ENCODE measurements around the gene CERS1.
A peak's percentile ranks its signal among the peaks of the same experiment; 100 is the strongest.
"Not testable (repeated sequence)": the region's sequence is repeated elsewhere in the genome, so short reads cannot be mapped to it uniquely, and the experiment has no call there.

CERS1 gene

DNA sequence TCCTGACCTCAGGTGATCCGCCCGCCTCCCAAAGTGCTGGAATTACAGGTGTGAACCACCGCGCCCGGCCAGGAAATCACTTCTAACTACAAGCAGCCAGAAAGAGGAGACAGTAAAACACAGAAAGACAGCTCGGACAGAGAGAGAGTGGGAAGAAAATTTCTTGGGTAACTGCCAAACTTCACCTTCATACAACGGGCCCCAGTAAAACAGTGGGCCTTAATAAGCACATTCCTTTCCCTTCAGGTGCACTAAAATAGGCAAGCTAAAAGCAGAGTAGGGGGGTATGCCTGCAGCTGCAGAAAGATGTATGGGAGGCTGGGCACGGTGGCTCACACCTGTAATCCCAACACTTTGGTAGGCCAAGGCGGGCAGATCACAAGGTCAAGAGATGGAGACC is 21.6 kb upstream of the CERS1 start:
- not testable (repeated sequence) for DNase-seq

DNA sequence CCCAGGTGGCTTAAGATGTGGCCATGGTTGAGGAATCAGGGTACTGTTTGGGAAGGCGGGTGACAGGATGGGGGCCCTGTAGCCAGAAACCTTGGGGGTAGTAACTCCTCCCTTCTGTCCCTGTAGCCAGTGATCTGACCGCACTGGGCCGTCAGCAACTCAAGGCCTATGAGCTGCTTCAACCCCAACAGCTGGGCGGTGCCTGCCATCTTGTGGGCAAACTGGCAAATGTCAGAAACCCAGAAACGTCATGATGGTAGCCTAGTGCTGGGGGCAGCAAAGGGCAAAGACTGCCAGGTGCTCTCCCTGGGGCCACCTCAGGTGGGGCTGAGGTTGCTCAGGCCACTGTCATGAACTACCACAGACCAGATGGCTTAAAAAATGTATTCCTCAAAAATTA is 19.7 kb upstream of the CERS1 start:
- DNase-seq, result peak; percentile 42

DNA sequence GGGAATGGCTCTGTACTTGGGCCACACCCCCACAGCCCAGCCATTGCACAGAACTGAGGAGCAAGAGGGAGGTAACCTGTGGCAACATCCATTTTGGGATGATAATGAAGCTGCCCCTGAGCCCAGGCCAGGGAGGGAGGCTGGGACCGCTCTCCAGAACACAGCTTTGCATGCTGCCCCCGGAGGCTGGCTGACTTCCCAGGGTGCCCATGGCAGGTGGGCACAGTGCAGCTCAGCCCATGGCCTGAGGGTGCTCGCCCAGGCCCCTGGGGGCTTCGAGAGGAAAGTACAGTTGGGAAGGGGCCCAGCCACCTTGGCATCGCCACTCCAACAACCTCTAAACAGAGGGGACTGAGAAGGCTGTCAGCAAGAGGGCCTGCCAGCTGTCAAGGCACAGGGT is 17.5 kb upstream of the CERS1 start:
- DNase-seq, result no peak

DNA sequence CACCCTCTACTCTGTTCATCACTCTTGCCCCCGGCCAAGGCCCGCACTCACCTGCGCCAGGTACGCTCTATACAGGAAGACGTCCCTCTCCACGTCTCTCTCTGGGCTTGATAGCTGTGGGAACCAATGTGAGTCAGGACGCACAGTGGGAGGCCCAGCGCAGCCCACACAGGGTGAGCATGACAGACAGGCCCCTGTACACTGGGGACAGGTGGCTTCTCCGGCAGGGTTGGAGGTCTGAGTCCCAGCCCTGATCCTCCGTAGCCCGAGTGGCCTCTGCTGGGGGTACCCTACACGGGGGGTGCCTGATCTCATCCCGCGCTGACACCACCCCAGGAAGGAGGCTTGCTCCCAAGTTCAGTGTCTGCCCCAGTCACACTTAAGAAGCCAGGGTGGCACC is 17.0 kb upstream of the CERS1 start:
- no peak for DNase-seq

DNA sequence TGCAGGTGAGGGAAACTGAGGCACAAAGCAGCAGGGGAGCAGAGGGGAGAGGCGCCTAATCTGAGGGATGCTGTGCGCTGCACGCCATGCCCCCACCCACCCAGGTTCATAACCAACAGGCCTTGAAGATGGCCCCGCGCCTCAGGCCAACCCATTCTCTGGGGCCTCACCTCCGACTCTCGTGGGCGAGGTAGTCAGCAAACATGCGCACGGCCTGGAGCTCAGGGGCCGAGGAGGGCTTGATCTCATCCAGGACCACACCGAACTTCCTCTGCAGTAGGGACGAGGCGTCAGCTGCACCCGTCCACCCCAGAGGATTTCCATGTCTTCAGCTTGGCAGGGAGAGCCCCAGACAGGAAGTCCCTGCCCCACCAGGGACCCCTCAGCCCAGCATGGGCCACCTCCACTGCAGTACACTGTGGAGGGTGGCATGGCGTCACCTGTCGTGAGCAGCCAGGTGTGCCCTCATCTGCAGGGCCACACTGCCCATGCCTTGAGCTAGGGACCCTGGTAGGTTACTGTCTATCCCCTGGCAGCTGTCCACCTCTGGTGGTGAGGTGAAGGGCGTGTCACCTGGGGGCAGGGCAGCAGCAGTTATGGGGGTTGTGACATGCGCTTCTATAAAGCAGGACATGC is 15.0 kb upstream of the CERS1 start:
- no peak for DNase-seq

DNA sequence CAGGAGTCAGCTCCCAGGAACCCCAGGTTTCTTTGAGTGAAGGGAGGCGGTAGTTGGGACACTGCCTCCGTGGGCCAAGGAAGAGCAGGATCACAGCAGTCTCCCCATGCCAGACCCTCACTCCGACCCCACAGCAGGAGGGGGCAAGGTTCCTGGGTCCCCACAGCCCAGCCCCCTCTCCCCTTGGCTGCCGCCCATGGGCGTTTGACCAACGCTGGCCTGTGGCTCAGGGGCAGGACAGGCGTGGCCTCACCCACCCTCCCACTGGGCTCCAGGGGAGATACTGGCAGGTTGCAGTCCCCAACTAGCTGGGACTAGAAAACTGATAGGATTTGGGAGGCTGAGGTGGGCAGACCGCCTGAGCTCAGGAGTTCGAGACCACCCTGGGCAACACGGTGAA is 14.1 kb upstream of the CERS1 start:
- no peak for DNase-seq

DNA sequence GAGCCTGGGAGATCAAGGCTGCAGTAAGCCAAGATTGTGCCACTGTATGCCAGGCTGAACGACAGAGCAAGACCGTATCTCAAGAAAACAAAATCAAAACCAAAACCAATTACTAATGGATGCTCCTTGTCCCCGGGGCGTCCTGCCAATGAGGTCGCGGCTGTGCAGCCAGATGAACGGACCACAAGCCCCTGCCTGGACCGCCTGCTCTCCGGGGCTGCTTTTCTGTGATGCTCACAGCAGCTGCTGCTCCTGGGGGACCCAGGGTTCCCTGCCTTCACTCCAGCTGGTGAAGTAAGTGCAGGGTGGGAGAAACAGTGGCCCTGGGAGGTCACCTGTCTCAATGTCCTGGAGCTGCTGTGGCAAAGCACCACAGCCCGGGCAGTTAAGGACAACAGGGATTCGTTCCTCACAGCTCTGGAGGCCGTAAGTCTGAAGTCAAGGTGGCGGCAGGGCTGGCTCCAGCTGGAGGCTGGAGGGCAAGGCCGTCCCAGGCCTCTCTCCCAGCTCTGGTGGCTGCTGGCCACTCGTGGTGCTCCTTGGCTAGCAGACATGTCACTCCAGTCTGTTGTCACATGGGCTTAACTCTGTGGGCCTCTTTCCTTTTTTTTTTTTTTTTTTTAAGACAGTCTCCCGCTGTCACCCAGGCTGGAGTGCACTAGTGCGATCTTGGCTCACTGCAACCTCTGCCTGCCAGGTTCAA is 13.1 kb upstream of the CERS1 start:
- no peak for DNase-seq

DNA sequence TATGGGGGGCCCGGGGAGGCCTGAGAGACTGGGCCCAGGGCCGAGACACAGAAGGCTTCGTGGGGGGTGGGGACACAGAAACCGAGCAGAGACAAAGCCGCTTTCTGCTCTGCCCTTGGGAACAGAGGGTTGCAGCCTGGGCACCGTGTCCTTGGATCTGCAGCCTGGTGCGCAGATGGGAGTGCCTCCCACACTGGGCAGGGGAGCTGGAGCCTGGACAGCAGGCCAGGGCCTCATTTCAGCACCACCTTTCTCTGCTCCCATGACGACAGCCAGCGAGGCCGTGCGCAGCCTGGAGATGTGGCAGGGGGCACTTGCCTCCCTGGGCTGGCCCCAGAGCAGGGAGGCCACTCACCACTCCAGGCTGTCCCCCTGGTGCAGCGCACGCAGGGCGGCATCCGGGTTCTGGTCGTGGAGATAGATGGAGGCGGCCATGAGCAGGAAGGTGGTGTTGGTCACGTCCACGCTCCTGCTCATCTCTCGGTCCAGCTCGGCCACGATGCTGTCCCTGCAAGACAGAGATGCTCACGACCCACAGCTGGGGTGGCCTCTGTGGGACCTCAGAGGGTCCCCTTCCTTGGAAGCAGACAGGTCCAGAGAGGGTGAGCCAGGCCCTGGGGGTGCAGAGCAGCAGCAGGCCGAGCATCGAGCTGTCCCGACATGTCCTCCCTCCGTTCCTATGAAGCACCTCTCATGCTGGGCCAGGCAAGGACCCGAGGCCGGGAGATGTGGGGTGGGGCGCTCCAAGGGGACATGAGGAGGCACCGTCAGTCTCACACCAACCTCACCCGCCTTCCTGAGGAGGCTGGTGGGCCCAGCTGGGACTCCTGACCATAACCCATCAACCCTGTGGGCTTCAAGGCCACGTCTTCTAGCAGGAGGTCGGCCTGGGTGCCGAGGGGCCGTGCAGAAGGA is 10.9 kb upstream of the CERS1 start:
- no peak for DNase-seq

DNA sequence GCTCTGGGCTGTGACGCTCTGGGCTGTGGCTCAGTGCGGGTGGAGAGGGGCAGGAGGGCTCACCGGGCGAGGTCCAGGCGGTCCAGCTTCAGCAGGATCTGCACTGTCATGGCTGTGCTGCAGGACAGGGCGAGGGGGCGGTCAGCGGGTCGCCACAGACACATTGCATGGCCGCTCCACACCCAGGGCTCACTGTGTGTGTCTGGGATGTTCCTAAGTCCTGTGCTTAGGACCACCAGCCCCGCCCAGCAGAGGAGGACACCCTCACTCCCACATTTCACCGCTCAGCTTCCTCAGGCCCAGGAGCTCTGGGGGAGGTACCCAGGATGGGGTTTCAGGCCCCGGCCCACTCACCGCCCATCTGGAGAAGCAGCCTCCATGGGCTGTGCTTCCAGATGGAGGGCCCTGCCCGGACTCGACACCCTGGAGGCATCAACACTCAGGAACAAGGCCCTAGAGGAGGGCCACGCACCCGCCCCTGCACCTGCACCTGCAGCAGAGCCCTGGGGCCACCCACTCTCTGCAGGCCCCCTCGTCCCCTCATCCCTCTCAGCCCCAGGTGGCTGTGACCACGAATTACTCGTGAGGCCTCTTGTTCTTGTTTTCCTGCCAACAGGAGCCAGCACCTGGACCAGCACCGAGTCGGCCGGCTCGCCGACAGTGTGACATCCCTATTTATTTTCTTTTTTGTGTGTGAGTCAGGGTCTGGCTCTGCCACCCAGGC is 9.7 kb upstream of the CERS1 start:
- no peak for DNase-seq

DNA sequence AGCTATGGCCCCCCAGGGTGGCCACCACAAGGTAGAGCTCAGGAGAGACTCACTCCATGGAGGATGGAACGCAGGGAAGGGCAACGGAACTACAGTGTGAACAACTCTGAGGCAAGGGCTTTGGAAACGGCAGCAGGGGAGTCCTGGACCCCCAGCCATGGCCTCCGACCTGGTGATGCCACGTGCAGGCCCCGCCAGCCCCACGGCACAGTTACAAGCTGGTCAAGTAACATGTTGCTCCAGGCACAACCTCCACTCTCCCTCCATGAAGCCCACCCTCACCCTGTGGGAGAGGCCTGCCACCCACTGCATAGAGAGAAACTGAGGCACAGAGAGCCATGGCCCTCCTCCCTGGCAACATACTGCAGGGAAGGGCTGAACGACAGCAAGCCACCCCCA is 9.1 kb upstream of the CERS1 start:
- no peak for DNase-seq

DNA sequence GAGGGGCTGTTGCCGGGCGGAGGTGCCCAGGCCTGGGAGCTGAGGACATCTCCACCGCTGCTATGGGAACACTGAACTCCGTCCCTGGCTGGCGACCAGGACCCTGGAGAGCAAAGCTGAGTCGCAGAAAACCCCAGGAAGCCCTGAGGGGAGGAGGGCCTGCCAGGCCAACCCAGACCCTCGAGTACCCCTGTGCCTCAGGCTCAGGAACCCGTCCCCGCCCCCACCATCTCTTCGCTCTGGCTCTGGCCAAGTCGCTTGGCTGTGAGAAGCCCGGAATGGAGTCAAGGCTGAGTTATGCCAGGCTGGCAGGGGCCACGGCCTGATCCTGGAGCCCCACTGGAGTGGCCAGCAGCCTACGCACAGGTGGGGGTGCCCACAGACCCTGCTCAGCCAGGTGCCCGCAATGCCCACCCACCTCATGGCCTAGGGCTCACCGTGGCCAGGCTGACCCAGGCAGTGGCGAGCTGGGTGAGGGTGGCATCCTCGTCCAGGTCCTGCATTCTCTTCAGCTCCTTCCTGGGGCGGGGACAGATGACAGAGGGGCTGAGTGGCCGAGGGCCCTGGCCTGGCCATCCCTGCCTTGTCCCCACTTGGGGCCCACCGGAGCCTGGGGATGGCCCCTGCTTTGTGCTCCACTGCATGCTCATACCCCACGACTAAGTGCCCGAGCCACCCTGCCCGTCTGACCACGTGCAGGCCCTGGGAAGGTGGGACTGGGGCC is 8.5 kb upstream of the CERS1 start:
- no peak for DNase-seq

DNA sequence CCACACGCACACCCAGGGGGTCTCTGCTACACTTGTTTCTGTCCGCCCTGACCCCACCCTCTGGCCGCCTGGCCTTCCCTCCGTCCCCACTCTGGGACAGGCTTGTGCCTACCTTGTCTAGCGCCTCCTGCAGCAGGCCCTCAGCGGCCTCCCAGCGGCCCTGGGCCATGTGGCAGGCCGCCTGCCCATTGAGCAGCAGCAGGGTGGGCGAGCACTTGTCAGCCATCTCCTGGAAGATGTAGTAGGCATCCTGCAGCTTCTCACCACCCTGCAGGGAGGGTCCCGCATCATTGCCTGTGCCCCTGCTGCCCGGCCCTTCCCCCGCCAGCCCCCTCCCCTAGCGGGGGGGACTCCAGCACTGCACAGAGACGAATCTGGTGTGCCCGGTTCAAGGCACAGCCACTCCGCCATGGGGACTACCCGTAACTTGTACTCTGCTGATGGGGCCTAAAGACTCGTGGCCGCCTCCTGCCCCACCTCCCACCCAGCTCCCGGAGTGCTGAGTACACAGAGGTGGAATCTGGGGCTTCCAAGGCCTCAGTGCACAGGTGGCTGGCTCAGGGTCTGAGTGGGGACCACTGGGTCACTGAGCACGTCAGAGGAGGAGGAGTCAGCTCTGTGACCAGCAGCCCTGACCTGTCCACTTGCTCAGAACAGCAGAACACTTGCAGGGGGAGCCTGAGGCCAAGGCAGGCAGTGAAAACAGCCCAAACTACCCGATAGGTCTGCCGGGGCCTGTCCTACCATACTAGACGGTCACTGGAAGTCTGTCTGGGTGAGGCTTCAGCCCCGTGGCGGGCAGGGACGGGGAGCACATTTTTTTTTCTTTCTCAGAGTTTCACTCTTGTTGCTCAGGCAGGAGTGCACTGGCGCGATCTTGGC is 7.4 kb upstream of the CERS1 start:
- no peak for DNase-seq

DNA sequence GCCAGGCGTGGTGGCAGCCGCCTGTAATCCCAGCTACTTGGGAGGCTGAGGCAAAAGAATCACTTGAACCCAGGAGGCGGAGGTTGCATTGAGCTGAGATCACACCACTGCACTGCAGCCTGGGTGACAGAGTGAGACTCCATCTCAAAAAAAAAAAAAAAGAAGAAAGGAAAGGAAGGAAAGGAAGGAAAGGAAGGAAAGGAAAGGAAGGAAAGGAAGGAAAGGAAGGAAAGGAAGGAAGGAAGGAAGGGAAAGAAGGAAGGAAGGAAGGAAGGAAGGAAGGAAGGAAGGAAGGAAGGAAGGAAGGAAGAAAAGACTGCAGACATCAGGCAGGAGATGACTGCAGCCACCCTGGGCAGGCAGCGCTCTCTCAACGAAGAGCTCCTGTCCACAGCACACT is 6.6 kb upstream of the CERS1 start:
- DNase-seq, result not testable (repeated sequence)

DNA sequence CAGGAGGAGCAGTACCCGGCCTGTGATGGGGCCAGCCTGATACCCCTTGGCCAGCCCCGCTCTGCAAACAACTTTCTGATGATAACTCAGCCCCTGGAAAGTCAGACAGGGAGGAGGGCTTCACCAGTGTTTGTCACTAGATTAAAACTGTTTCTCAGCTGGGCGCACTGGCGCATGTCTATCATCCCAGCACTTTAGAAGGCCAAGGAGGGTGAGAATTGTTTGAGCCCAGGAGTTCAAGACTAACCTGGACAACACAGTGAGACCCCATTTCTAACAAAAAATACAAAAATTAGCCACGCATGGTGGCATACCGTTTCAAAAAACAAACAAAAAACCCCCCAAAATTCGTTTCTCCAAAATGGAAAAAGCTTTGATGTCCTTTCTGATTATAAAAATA is 5.5 kb upstream of the CERS1 start:
- no peak for DNase-seq

DNA sequence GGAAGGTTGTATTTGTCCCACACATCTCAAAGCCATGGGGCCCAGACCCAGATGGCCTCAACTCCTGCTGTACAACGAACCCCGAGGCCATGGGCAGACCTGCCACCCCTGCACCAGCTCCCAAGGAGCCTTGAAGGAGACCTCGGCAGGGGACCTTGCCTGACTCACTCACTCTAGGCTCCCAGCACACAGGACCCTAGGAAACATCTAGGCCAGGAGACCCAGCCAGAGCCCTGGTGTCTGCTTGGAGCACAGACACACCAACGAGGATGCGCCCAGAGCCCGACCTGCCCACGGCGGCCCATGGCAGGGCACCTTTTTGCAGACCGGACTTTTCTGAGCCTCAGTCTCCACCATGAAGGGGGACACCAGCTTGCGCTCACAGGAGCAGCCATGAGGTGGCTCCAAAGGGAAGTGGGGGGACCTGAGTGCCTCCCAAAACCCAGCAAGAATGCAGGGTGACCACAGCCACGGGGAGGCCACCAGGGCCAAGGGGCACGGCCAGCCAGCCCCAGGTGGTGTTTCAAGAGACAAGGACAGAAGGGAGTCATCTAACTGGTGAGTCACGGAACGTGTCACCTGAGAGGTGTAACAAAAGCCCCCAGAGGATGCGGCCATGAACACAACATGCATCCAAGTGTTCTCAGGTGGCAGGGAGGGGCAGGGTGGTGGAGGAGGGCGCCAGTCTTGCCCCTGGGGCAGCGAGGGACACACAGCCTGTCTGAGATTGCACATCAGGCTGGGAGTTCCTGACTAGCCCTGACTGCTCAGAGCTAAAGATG is 4.9 kb upstream of the CERS1 start:
- no peak for DNase-seq

DNA sequence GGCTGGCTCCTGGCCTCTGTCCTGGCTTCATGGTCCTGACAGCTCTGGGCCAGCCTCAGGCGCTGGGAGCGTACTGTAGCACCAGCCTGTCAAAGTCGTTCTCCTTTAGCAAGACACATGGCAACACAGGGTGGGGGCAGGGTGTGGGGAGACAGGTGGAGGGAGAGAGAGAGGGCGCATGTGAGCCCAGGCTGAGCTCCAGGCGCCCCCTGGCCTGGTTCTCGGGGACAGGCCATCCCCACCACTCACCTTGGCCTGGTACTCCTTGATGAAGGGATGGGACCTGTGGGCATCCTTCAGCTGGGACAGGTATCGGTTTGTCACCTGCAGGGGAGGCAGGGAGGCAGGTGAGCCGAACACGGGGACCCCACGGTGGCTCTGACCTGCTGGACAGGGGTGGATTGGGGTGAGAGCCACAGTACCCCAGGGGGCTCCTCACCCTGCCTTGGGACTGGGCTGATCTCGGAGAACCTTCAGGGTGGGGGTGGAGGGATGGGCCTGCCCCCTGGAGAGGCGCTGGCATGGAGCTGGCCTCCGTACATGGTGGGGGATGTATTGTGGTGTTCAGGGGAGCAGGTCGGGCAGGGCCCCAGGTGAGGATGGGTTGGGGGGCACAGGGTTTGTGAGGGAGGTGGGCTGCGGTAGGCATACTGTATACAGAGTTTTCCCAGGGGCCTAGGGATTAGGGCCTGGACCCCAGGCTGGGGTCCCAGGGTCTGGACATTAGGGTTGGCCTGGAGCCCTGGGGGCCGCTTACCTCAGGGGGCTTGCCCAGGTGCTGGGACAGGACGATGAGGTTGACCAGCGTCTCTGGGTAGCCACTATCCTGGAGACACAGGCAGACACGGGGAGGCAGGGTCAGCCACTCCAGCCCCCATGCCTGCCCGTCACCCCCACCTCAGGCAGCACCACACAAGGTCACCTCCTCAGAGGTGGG is 3.9 kb upstream of the CERS1 start:
- DNase-seq, result no peak

DNA sequence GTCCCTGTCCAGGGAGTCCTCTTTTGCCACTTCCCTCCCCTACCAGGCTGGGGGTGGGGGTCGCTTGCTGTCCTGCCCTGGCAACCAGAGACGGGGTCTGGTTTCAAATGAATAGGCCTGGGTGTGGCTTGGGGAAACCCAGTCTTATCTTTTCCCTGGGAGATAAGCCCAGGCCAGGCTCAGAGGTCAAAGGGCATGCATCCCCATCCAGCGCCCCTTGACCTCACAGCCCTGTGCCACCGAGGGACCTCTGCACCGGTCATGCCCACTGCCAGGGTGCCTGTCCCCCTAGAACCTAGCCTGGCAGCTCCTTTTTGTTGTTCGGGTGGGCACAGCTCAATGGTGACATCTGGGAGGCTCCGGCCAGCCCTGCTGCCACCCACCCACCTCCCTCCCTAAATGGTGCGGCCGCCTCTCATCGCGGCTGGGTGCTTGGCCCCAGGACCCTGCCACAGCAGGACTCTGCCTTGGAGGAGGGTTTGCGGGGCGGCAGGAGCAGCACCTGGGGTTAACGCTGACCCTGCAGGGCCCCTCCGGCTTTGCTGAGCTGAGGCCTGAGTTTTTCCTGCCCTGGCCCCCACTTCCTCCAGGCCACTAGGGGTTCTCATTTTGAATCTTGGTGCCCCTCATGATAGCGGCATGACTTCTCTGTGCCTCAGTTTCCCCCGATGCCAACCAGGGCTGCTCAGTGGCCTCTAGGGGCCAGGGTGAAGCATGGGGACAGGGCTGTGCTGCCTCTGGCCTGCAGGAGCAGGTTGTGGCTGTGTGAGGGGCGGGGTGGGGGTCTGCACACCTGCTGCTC is 2.9 kb upstream of the CERS1 start:
- no peak for DNase-seq

DNA sequence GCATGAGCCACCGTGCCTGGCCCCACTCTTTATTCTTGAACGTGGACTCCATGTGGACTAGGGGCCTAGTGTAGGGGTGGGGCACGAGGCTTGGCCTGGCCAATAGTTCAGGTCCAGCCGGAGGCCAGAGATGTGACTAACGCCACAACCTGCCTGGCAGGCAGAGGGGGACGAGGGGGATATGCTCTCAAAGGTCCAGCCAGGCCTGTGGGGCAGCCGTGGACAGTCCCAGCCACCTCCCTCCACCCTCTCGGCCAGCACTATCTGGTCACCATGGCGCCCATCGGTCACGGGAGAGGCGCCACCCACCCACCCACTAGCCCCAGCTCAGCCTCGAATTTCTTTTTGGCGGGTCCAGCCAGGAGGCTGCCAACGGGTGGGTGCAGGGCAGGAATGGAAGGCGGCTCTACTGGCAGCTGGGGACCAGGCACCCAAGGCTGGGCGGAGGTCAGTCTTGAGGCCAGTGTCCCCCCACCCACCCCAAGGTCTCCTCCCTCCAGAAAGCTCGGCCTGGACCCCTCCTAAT is 2.2 kb upstream of the CERS1 start:
- no peak for DNase-seq
